GM06990 (cell line): ENCODE results near the gene APBA2.
A peak's percentile ranks its signal among the peaks of the same experiment; 100 is the strongest.

ENCODE experiments used
- DNase-seq: peaks from one replicate; pipeline ENCODE4 v3.0.0-alpha.2; 2011; ENCODE audit not compliant: insufficient read length; ENCODE audit errors: extremely low read depth
- H3K27me3 ChIP-seq: replicated peaks from 2 replicates; pipeline ENCODE4 v1.6.0; 2011; ENCODE audit warnings: low read length; ENCODE audit not compliant: control insufficient read depth, insufficient read depth
- H3K36me3 ChIP-seq: 2 replicates; pipeline ENCODE4 v1.5.1; 2011; ENCODE audit warnings: low read length; ENCODE audit not compliant: control insufficient read depth, insufficient read depth
- H3K4me3 ChIP-seq: replicated peaks from 2 replicates; pipeline ENCODE4 v1.5.1; 2011; ENCODE audit warnings: low read depth, mild to moderate bottlenecking, control low read depth, low read length
- CTCF ChIP-seq: IDR thresholded peaks from 2 replicates; pipeline ENCODE4 v1.5.1; 2011; ENCODE audit warnings: low read length, control low read depth, mild to moderate bottlenecking, inconsistent platforms; ENCODE audit not compliant: insufficient read depth, poor library complexity, severe bottlenecking

APBA2 gene

GRCh38 chr15:28920781-28921331 lies 35.1 kb downstream of the APBA2 start:
- Histone ChIP-seq H3K36me3 (no peaks in the 10 kb centered on the region), H3K27me3 (no peaks in the 10 kb centered on the region; the same call in 1 of the 2 replicates), H3K4me3 (no peak overlapping the region)
- DNase-seq = no peak
- no peak for TF ChIP-seq CTCF

GRCh38 chr15:28921336-28921735 lies 35.6 kb downstream of the APBA2 start:
- no peak for DNase-seq
- TF ChIP-seq CTCF = no peak
- no peaks in the 10 kb centered on the region; the same call in 1 of the 2 replicates for H3K27me3 ChIP-seq
- no peaks in the 10 kb centered on the region for H3K36me3 ChIP-seq
- no peak overlapping the region for H3K4me3 ChIP-seq

GRCh38 chr15:28921919-28922706 lies 36.3 kb downstream of the APBA2 start:
- Histone ChIP-seq H3K36me3 (no peaks in the 10 kb centered on the region), H3K27me3 (no peaks in the 10 kb centered on the region; the same call in 1 of the 2 replicates), H3K4me3 (no peak overlapping the region)
- no peak for DNase-seq
- peak; percentile 14 for TF ChIP-seq CTCF

- H3K36me3 ChIP-seq = no peaks in the 10 kb centered on the region
- H3K27me3 ChIP-seq = no peaks in the 10 kb centered on the region; the same call in 1 of the 2 replicates
- H3K4me3 ChIP-seq = no peak overlapping the region
- TF ChIP-seq CTCF = no peak
- no peak for DNase-seq
Measured at GRCh38 chr15:28922707-28923012, 36.9 kb downstream of the APBA2 start.

- DNase-seq = no peak
- no peak overlapping the region for H3K4me3 ChIP-seq
- H3K27me3 ChIP-seq = no peaks in the 10 kb centered on the region; the same call in 1 of the 2 replicates
- TF ChIP-seq CTCF = no peak
- H3K36me3 ChIP-seq = no peaks in the 10 kb centered on the region
Measured at GRCh38 chr15:28923726-28924280, 38.0 kb downstream of the APBA2 start.
